ENCODE data around the gene SIDT1. TPM values are rescaled to one million over a fixed set of nuclear protein-coding genes. Genes with fewer than 3 reads are reported as not detected.

SIDT1 gene
- total RNA-seq, 1 experiment from 2014 or later, result 0.22 TPM

- TF ChIP-seq AFF4 (CRISPR knock-in tag; IDR thresholded peaks at IDR 0.05; ENCODE audit: borderline replicate concordance), result no peak
Observed at GRCh38 chr3:113637756-113638155, 105.4 kb downstream of the SIDT1 start (continued).

GRCh38 chr3:113638910-113639309 lies 106.6 kb downstream of the SIDT1 start:
- ATAC-seq, result no peak
- ChIA-PET POLR2A (no interaction called here), CTCF (no interaction called here)
- Mint-ChIP-seq H3K4me3 (no peak overlapping the region), H3K27ac (no peak overlapping the region), H3K4me1 (no peaks in the 10 kb centered on the region), H3K36me3 (peaks cover under 1% of the 10 kb centered on the region; the same call in 1 of the 2 replicates), H3K9me3 (peaks cover 16% of the 10 kb centered on the region), H3K27me3 (ENCODE audit: low read depth) (no peaks in the 10 kb centered on the region)
- TF ChIP-seq ZNF396 (CRISPR knock-in tag; IDR thresholded peaks at IDR 0.05; ENCODE audit: borderline replicate concordance), result no peak
- TF ChIP-seq AR (CRISPR knock-in tag; IDR thresholded peaks at IDR 0.05), result no peak
- no peak for TF ChIP-seq CDX4 (CRISPR knock-in tag; IDR thresholded peaks at IDR 0.05; ENCODE audit: borderline replicate concordance)
- no peak for TF ChIP-seq TP53 (CRISPR knock-in tag; IDR thresholded peaks at IDR 0.05)
- no peak for TF ChIP-seq ZNF512 (CRISPR knock-in tag; IDR thresholded peaks at IDR 0.05; ENCODE audit: borderline replicate concordance)
- TF ChIP-seq AFF4 (CRISPR knock-in tag; IDR thresholded peaks at IDR 0.05; ENCODE audit: borderline replicate concordance), result no peak
- no peak for TF ChIP-seq ERG (CRISPR knock-in tag; IDR thresholded peaks at IDR 0.05)
- TF ChIP-seq SOX15 (CRISPR knock-in tag; IDR thresholded peaks at IDR 0.05), result no peak
- TF ChIP-seq ELF4 (CRISPR knock-in tag; IDR thresholded peaks at IDR 0.05; ENCODE audit: low read depth), result no peak
- TF ChIP-seq HMGA2 (CRISPR knock-in tag; IDR thresholded peaks at IDR 0.05), result no peak
- TF ChIP-seq FOXP1 (CRISPR knock-in tag; IDR thresholded peaks at IDR 0.05; ENCODE audit: borderline replicate concordance), result no peak
- TF ChIP-seq FOXJ3 (CRISPR knock-in tag; IDR thresholded peaks at IDR 0.05; ENCODE audit: borderline replicate concordance), result no peak
- TF ChIP-seq TEAD4 (CRISPR knock-in tag; IDR thresholded peaks at IDR 0.05), result no peak
- DNase-seq (ENCODE audit: low spot score), result no peak
